SK-N-MC (cell line): Measurements from ENCODE around the gene SEMA5A.

Source experiments
- EZH2 ChIP-seq: fragments of 200-600 bp; sonication (generic); IDR thresholded peaks from one replicate; pipeline ENCODE4 v1.6.1; 2017; ENCODE audit warnings: antibody characterized with exemption
- POLR2AphosphoS5 ChIP-seq: IDR thresholded peaks from 2 replicates; pipeline ENCODE4 v1.6.1; 2012; ENCODE audit warnings: mild to moderate bottlenecking, low read depth, low read length, borderline replicate concordance

GRCh38 chr5:9421884-9422283, 124.0 kb downstream of the SEMA5A start:
- TF ChIP-seq POLR2AphosphoS5 = no peak
- TF ChIP-seq EZH2 = no peak
